GM12878 (cell line): Measurements from ENCODE around the gene DUSP15. TPM values are rescaled to one million over a fixed set of nuclear protein-coding genes. Genes with fewer than 3 reads are reported as not detected.

Experiments
- ATAC-seq: fragments of 200-7000 bp; cut with Tn5 transposase; 3 replicates; pipeline ENCODE4 v1.9.1; 2020; ENCODE audit warnings: mild to moderate bottlenecking, moderate library complexity
- BruUV-seq: library from RNA; stranded (reverse); fragments of 400-500 nt; replicated peaks from 2 replicates; lab custom pipeline; 2021; lab: Mats Ljungman, UMichigan
- CTCF ChIA-PET: fragments of 300-600 bp; sonication (Branson Sonifier 250); formaldehyde crosslinking; extraction: SDS; loops from one replicate; lab custom pipeline; 2021; ENCODE audit warnings: inconsistent platforms; lab: Yijun Ruan, JAX
- POLR2A ChIA-PET: fragments of 350-600 bp; formaldehyde crosslinking; extraction: SDS; loops from one replicate; lab custom pipeline; 2021; ENCODE audit warnings: inconsistent platforms; lab: Charles Lee
- RAD21 ChIA-PET: fragments of 300-600 bp; sonication (Branson Sonifier 250); formaldehyde crosslinking; loops from one replicate; lab custom pipeline; 2023; ENCODE audit warnings: antibody characterized with exemption; ENCODE audit not compliant: unreplicated experiment; lab: Charles Lee
- SMC1A ChIA-PET: fragments of 300-600 bp; sonication (Branson Sonifier 250); formaldehyde crosslinking; loops from one replicate; lab custom pipeline; 2023; ENCODE audit not compliant: unreplicated experiment, uncharacterized antibody; lab: Charles Lee
- DNase-seq: peaks from one replicate; pipeline ENCODE4 v3.0.0-alpha.2; 2011; ENCODE audit warnings: low read depth, low spot score
- FAIRE-seq: peaks from 3 replicates; lab custom pipeline; 2011; peaks lifted over from hg19 to GRCh38; lab: Jason Lieb, UNC
- H2AFZ ChIP-seq: 2 replicates; pipeline ENCODE4 v1.6.0; 2011; ENCODE audit warnings: low read depth, low read length, control low read depth; ENCODE audit not compliant: control insufficient read depth
- H3K27ac ChIP-seq: 2 replicates; pipeline ENCODE4 v1.5.1; 2011; ENCODE audit warnings: control low read depth; ENCODE audit not compliant: control insufficient read depth, insufficient read depth
- H3K27me3 ChIP-seq, 2 experiments: replicated peaks in 1 of 2; 2 replicates each; pipeline versions ENCODE4 v1.6.0 to v1.6.1; 2011; ENCODE audit warnings: low read length in 1 of 2; ENCODE audit not compliant: control insufficient read depth in 2 of 2, insufficient read depth in 2 of 2
- H3K36me3 ChIP-seq, 2 experiments: 2 replicates each; pipeline ENCODE4 v1.5.1; 2011; ENCODE audit warnings: low read length in 1 of 2; ENCODE audit not compliant: control insufficient read depth in 2 of 2, insufficient read depth in 2 of 2
- H3K4me1 ChIP-seq: 2 replicates; pipeline ENCODE4 v1.6.1; 2011; ENCODE audit warnings: mild to moderate bottlenecking, low read length, moderate library complexity, mixed read lengths; ENCODE audit not compliant: control insufficient read depth, insufficient read depth
- H3K4me2 ChIP-seq: 2 replicates; pipeline ENCODE4 v1.6.0; 2011; ENCODE audit warnings: control low read depth; ENCODE audit not compliant: control insufficient read depth, insufficient read depth
- H3K4me3 ChIP-seq: fragments of 200-600 bp; sonication (generic); 2 replicates; pipeline ENCODE4 v1.5.1; 2016
- H3K79me2 ChIP-seq: 2 replicates; pipeline ENCODE4 v1.6.0; 2011; ENCODE audit warnings: low read length; ENCODE audit not compliant: control insufficient read depth, insufficient read depth
- H3K9ac ChIP-seq: 2 replicates; pipeline ENCODE4 v1.8.0; 2011; ENCODE audit warnings: low read length, control low read depth, mixed read lengths; ENCODE audit not compliant: control insufficient read depth, insufficient read depth
- H3K9me3 ChIP-seq: replicated peaks from 3 replicates; pipeline ENCODE4 v1.5.1; 2011; ENCODE audit warnings: mild to moderate bottlenecking, low read length; ENCODE audit not compliant: control insufficient read depth, insufficient read depth
- H4K20me1 ChIP-seq: 2 replicates; pipeline ENCODE4 v1.6.0; 2011; ENCODE audit not compliant: control insufficient read depth, insufficient read depth
- ASH2L ChIP-seq: fragments of 300-600, 200-600 bp; sonication (generic); IDR thresholded peaks from 2 replicates; pipeline ENCODE4 v1.6.1; 2017; ENCODE audit warnings: low read depth, mild to moderate bottlenecking, borderline replicate concordance
- CHD1 ChIP-seq: IDR thresholded peaks from 2 replicates; pipeline ENCODE4 v1.6.1; 2012; ENCODE audit warnings: low read depth, low read length, improper control_type of control experiment
- CHD2 ChIP-seq: IDR thresholded peaks from 2 replicates; pipeline ENCODE4 v1.6.1; 2011; ENCODE audit warnings: low read depth, low read length, improper control_type of control experiment, borderline replicate concordance
- CREM ChIP-seq: IDR thresholded peaks from 2 replicates; pipeline ENCODE4 v1.6.1; 2014; ENCODE audit warnings: antibody characterized with exemption, low read depth
- FOS ChIP-seq: IDR thresholded peaks from 3 replicates; pipeline ENCODE4 v1.6.1; 2011; ENCODE audit warnings: borderline replicate concordance; ENCODE audit not compliant: insufficient read length; ENCODE audit errors: extremely low read depth
- GATAD2B ChIP-seq: fragments of 450-650 bp; conservative IDR thresholded peaks from 2 replicates; pipeline ENCODE4 v1.6.1; 2017; ENCODE audit warnings: low read depth, mild to moderate bottlenecking, moderate library complexity
- MXI1 ChIP-seq: fragments of 150-350 bp; IDR thresholded peaks from 2 replicates; pipeline ENCODE4 v1.6.1; 2011; ENCODE audit warnings: low read depth, mild to moderate bottlenecking, inconsistent platforms, low read length, improper control_type of control experiment
- NFIC ChIP-seq: IDR thresholded peaks from 2 replicates; pipeline ENCODE4 v1.6.1; 2012; ENCODE audit warnings: low read depth, mild to moderate bottlenecking, inconsistent platforms, low read length, moderate library complexity
- RAD21 ChIP-seq: IDR thresholded peaks from 2 replicates; pipeline ENCODE4 v1.6.1; 2011; ENCODE audit warnings: mild to moderate bottlenecking, low read depth, low read length, moderate library complexity; ENCODE audit not compliant: insufficient read depth
- SPI1 ChIP-seq: IDR thresholded peaks from 2 replicates; pipeline ENCODE4 v1.6.1; 2011; ENCODE audit warnings: low read depth, mild to moderate bottlenecking, low read length, moderate library complexity, borderline replicate concordance; ENCODE audit not compliant: insufficient read depth
- TCF12 ChIP-seq: IDR thresholded peaks from 2 replicates; pipeline ENCODE4 v1.6.1; 2011; ENCODE audit warnings: low read depth, mild to moderate bottlenecking, low read length
- ZBED1 ChIP-seq: IDR thresholded peaks from 2 replicates; pipeline ENCODE4 v1.6.1; 2016; ENCODE audit warnings: borderline replicate concordance
- WGBS: methylation state at CpG from one replicate; pipeline ENCODE4 v1.1.6; 2016; ENCODE audit warnings: low lambda C conversion rate; ENCODE audit not compliant: insufficient replicate concordance, insufficient coverage; ENCODE audit errors: missing lambda C conversion rate; 5-methylcytosine and 5-hydroxymethylcytosine counted together
- in situ Hi-C: fragments of 300-500 bp; cut with MboI; formaldehyde crosslinking; loops from 9 replicates; pipeline ENCODE4 v1.14.3; 2018; ENCODE audit warnings: mixed read lengths
- intact Hi-C: fragments of 100-400 bp; cut with micrococcal nuclease; formaldehyde crosslinking; loops from one replicate; pipeline ENCODE4 v1.14.2; 2022; ENCODE audit not compliant: unreplicated experiment
- polyA plus RNA-seq, 11 experiments: library from polyadenylated mRNA; depleted of rRNA in 4 of 11; unstranded in 6 of 11; stranded (reverse) in 5 of 11; fragments of >200 nt; fragmentation: Nextera tagmentation in 4 of 11; fragmentation: Illumina TruSeq in 1 of 11; extraction: Ambion mirVana in 4 of 11; extraction: Trizol in 1 of 11; gene quantifications; 1 replicate in 1 of 11; 2 replicates in 10 of 11; pipeline versions ENCODE4 v1.2.1 to v1.2.3, GENCODE V29; 2011 to 2016; ENCODE audit warnings: inconsistent platforms in 2 of 11, missing spikeins in 2 of 11, low read depth in 1 of 11
- total RNA-seq, 4 experiments: library from RNA; depleted of rRNA in 3 of 4; stranded (reverse); fragments of >200 nt in 3 of 4; fragmentation: Illumina TruSeq in 1 of 4; extraction: Trizol in 1 of 4; gene quantifications; 2 replicates each; pipeline versions ENCODE4 v1.2.1 to v1.2.3, GENCODE V29; 2013 to 2021
- TF ChIP-seq, protein P1 (sequence below): fragments of 150-350 bp; IDR thresholded peaks from 2 replicates; pipeline ENCODE4 v1.6.1; 2016; ENCODE audit warnings: low read depth, low read length
- TF ChIP-seq, protein P2 (sequence below): IDR thresholded peaks from 2 replicates; pipeline ENCODE4 v1.6.1; 2011; ENCODE audit warnings: low read depth, mild to moderate bottlenecking, low read length, moderate library complexity, borderline replicate concordance; ENCODE audit errors: extremely low read depth
- TF ChIP-seq, protein P3 (sequence below): fragments of 450-650 bp; IDR thresholded peaks from 2 replicates; pipeline ENCODE4 v1.6.1; 2017; ENCODE audit warnings: low read depth, mild to moderate bottlenecking, moderate library complexity

The DUSP15 gene
- total and polyA plus RNA-seq, 10 of the 15 experiments (the other 5 are each of a cell fraction or from before 2014, with no cell fraction given), result 0.06 to 2.5 (median 0.67) TPM; not detected in 1

GRCh38 chr20:31863296-31864085 lies 6.8 kb downstream of the DUSP15 start:
- no peak overlapping the region for H3K4me3 ChIP-seq
- H3K27ac ChIP-seq, result no peak overlapping the region
- FAIRE-seq, result no peak
- H3K4me1 ChIP-seq, result peaks cover 12% of the 10 kb centered on the region
- in situ Hi-C loops, result no loop called here
- WGBS, result 37% methylated on average over 9 of the region's 9 CpGs
- no peak for ATAC-seq
- SMC1A ChIA-PET, result interaction anchor here (1.0 to 2.6 kb wide), 5 partner anchors 8 to 88 kb away, joined by 3 to 10 read pairs (median 4); partner anchors contain the start of gene PDRG1
- no peak overlapping the region for H3K9ac ChIP-seq
- no peaks in the 10 kb centered on the region for H3K36me3 ChIP-seq
- H2AFZ ChIP-seq, result no peak overlapping the region
- no peak for DNase-seq
- TF ChIP-seq RAD21 (no peak), CHD2 (no peak), TCF12 (no peak), ZBED1 (no peak), CREM (no peak), CHD1 (no peak), MXI1 (no peak), SPI1 (no peak), ASH2L (no peak), NFIC (no peak), GATAD2B (no peak), FOS (no peak)
- TF ChIP-seq, protein P1, sequence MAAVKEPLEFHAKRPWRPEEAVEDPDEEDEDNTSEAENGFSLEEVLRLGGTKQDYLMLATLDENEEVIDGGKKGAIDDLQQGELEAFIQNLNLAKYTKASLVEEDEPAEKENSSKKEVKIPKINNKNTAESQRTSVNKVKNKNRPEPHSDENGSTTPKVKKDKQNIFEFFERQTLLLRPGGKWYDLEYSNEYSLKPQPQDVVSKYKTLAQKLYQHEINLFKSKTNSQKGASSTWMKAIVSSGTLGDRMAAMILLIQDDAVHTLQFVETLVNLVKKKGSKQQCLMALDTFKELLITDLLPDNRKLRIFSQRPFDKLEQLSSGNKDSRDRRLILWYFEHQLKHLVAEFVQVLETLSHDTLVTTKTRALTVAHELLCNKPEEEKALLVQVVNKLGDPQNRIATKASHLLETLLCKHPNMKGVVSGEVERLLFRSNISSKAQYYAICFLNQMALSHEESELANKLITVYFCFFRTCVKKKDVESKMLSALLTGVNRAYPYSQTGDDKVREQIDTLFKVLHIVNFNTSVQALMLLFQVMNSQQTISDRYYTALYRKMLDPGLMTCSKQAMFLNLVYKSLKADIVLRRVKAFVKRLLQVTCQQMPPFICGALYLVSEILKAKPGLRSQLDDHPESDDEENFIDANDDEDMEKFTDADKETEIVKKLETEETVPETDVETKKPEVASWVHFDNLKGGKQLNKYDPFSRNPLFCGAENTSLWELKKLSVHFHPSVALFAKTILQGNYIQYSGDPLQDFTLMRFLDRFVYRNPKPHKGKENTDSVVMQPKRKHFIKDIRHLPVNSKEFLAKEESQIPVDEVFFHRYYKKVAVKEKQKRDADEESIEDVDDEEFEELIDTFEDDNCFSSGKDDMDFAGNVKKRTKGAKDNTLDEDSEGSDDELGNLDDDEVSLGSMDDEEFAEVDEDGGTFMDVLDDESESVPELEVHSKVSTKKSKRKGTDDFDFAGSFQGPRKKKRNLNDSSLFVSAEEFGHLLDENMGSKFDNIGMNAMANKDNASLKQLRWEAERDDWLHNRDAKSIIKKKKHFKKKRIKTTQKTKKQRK, result no peak
- TF ChIP-seq, protein P2, sequence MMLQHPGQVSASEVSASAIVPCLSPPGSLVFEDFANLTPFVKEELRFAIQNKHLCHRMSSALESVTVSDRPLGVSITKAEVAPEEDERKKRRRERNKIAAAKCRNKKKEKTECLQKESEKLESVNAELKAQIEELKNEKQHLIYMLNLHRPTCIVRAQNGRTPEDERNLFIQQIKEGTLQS, result no peak
- TF ChIP-seq, protein P3, sequence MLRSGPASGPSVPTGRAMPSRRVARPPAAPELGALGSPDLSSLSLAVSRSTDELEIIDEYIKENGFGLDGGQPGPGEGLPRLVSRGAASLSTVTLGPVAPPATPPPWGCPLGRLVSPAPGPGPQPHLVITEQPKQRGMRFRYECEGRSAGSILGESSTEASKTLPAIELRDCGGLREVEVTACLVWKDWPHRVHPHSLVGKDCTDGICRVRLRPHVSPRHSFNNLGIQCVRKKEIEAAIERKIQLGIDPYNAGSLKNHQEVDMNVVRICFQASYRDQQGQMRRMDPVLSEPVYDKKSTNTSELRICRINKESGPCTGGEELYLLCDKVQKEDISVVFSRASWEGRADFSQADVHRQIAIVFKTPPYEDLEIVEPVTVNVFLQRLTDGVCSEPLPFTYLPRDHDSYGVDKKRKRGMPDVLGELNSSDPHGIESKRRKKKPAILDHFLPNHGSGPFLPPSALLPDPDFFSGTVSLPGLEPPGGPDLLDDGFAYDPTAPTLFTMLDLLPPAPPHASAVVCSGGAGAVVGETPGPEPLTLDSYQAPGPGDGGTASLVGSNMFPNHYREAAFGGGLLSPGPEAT, result no peak
- TF ChIP-seq, all 136 proteins: peak for 0
- CTCF ChIA-PET, result interaction anchor here (0.7 to 2.4 kb wide), 6 partner anchors 12 to 228 kb away, joined by 3 to 13 read pairs (median 3); partner anchors contain the start of gene PDRG1
- Histone ChIP-seq H3K4me2 (no peak overlapping the region), H3K27me3 (peaks cover 0 to 9% of the 10 kb centered on the region in 2 experiments; a peak in 1 of 4 replicates), H3K9me3 (no peaks in the 10 kb centered on the region), H3K79me2 (no peaks in the 10 kb centered on the region), H4K20me1 (no peaks in the 10 kb centered on the region)
- intact Hi-C loops, result no loop called here
- POLR2A ChIA-PET, result interaction anchor here (0.6 to 0.7 kb wide), 2 partner anchors 60 to 87 kb away, joined by 3 to 8 read pairs; no protein-coding TSS in a partner anchor
- BruUV-seq, result no TSS peak
- RAD21 ChIA-PET, result interaction anchor here (0.6 to 2.4 kb wide), 2 partner anchors 13 to 88 kb away, joined by 3 to 14 read pairs; partner anchors contain the start of gene PDRG1
